GM19240 (cell line): ENCODE measurements around the gene XAB2.
"Not testable (repeated sequence)": the region's sequence is repeated elsewhere in the genome, so short reads cannot be mapped to it uniquely, and the experiment has no call there.

Experiments used
- DNase-seq: peaks from one replicate; pipeline ENCODE4 v3.0.0; 2011; ENCODE audit warnings: low spot score; ENCODE audit not compliant: insufficient read length

The XAB2 gene

GRCh38 chr19:7650148-7650547, 20.8 kb upstream of the XAB2 start:
- no peak for DNase-seq

DNA sequence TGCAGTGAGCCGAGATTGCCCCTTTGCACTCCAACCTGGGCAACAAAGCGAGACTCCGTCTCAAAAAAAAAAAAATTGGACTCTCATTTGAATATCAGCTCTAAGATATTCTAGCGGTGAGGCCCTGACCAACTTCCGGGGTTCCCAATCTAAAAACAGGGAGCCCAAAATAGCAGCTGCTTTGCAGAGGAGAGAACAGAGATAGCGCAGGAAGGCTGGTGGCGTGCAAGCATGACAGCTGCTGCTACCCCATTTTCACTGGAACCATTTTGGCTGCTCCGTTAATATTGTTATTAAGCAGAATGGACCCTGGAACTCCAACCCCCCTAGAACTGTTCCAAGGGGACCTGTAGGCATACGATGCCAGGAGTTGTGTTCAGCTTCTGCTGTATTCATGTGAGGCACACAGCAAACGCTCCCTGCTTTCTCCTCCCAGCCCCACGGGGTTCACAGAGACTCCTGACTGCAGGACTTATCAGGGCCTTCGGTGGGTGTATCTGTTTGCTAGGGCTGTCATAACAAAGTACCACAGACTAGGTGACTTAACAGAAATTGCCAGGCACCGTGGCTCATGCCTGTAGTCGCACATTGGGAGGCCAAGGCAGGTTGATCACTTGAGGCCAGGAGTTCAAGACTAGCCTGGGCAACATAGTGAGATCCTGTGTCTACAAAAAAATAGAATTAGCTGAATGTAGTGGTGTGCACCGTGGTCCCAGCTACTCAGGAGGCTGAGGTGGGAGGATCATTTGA, 19.1 kb upstream of the XAB2 start:
- DNase-seq = no peak

DNA sequence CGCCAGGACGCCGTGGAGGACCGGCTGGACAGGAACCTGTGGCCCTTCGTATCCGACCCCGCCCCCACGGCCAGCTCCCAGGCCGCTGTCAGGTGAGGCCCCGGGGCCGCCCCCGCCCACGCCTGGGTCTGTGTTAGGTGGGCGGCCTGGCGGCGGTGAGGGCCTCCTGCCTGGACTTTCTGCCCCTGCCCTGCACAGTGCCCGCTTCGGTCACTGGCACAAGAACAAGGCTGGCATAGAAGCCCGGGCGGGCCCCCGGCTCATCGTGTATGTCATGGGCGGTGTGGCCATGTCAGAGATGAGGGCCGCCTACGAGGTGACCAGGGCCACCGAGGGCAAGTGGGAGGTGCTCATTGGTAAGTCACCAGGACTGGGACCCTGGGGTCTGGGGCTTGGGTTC, 17.8 kb upstream of the XAB2 start:
- DNase-seq = no peak

DNA sequence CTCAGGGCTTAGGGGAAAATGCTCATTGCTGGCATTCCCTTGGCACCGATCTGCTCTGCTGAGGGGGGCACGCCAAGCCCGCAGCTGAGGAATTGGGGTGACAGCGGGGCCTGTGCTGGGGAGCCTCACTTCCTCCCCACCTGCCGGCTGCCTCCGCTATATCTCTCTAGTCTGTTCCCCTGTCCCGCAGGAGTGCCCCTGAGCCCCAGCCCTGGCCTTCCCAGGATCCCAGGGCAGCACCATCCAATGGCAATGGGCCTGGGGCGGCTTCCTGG, 17.0 kb upstream of the XAB2 start:
- no peak for DNase-seq

- no peak for DNase-seq
Measured at GRCh38 chr19:7645656-7646425, 16.5 kb upstream of the XAB2 start.

GRCh38 chr19:7645163-7645562, 15.8 kb upstream of the XAB2 start:
- no peak for DNase-seq

DNA sequence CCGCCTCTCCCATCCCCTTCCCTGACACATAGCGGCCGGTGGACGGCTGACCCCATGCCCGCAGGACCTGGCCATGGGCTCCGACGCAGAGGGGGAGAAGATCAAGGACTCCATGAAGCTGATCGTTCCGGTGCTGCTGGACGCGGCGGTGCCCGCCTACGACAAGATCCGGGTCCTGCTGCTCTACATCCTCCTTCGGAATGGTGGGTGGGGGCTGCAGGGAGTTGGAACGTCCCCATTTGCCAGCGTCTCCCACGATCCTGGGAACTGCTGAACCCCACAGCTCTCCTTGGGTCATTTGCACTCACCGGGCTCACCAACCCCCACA, 15.2 kb upstream of the XAB2 start:
- no peak for DNase-seq

DNA sequence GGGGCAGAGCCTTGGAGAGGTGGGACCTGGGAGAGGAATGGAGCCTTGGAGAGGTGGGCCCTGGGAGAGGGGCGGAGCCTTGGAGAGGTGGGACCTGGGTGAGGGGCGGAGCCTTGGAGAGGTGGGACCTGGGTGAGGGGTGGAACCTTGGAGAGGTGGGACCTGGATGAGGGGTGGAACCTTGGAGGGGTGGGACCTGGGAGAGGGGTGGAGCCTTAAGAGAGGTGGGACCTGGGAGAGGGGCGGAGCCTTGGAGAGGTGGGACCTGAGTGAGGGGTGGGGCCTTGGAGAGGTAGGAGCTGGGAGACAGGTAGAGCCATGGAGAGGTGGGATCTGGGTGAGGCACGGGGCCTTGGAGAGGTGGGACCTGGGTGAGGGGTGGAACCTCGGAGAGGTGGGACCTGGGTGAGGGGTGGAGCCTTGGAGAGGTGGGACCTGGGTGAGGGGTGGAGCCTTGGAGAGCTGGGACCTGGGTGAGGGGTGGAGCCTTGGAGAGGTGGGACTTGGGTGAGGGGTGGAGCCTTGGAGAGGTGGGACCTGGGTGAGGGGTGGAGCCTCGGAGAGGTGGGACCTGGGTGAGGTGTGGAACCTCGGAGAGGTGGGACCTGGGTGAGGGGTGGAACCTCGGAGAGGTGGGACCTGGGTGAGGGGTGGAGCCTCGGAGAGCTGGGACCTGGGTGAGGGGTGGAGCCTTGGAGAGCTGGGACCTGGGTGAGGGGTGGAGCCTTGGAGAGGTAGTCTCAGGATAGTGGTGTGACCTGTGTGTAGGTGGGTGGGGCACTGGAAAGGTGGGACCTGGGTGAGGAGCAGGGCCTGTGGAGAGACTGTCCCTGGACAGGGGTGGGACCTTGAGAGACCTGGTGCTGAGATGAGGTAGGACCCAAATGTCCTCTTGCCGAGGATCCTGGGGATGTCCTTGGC, 14.5 kb upstream of the XAB2 start:
- not testable (repeated sequence) for DNase-seq

DNA sequence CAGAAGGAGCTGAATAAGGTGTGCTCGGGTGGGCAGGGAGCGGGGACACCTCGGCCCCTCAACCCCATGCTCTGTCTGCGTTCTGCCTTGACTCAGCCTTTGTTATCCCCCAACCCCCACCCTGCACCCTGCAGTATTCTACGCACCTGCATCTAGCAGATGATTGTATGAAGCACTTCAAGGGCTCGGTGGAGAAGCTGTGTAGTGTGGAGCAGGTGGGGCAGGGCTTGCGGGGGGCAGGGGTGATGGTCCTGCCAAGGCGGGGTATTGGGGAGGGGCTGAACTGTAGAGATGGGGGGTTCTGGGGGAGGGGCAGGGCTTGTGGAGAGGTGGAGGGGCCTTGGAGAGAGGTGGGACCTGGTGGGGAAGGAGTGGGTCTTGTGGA, 13.7 kb upstream of the XAB2 start:
- no peak for DNase-seq

GRCh38 chr19:7642295-7643030, 13.1 kb upstream of the XAB2 start:
- no peak for DNase-seq

GRCh38 chr19:7641290-7642276, 12.2 kb upstream of the XAB2 start:
- no peak for DNase-seq

DNA sequence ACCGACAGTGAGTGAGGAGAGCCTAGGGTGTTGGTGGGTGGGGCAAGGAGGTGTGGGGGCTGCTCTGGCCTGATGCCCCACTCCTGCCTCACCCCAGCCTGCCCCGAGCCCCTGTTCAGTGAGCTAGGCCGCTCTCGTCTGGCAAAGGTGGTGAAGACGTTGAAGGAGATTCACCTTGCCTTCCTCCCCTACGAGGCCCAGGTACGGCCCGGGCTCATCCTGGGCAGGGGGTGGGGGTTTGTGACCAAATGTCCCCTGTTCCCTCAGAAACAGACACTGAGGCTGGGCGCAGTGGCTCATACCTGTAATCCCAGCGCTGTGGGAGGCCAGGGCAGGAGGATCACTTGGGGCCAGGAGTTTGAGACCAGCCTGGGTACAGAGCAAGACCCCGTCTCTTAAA, 11.5 kb upstream of the XAB2 start:
- no peak for DNase-seq

GRCh38 chr19:7639863-7640348, 10.6 kb upstream of the XAB2 start:
- DNase-seq = no peak

DNA sequence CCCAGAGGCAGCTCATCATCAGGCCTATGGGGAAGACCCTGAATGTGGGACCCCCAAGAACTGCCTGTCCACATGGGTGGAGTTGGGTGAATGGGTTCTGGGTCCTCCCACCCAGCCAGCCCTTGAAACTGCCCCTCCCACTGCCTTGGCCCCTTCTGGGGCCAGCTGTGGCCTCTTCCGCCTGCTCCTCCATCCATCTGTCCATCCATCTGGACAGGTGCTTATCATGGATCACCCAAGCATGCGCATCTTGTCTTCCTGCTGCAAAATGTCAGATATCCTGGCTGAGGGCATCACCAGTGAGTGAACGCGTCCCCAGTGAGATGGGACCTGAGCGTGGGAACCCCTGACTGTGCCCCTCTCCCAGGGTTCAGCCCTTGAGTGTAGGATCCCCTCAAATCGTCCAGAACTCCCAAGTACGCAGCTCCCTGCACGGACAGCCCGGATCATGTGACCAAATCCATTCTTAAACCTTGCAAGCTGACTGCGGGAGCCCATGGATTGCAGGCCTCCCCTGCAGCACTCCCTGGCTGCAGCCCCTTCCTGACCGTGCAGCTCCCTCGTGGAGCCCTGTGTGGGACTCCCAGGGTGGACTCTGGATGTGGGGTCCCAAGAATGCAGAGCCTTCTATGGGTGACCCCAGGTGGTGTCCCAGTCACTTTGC, 9.6 kb upstream of the XAB2 start:
- no peak for DNase-seq

DNA sequence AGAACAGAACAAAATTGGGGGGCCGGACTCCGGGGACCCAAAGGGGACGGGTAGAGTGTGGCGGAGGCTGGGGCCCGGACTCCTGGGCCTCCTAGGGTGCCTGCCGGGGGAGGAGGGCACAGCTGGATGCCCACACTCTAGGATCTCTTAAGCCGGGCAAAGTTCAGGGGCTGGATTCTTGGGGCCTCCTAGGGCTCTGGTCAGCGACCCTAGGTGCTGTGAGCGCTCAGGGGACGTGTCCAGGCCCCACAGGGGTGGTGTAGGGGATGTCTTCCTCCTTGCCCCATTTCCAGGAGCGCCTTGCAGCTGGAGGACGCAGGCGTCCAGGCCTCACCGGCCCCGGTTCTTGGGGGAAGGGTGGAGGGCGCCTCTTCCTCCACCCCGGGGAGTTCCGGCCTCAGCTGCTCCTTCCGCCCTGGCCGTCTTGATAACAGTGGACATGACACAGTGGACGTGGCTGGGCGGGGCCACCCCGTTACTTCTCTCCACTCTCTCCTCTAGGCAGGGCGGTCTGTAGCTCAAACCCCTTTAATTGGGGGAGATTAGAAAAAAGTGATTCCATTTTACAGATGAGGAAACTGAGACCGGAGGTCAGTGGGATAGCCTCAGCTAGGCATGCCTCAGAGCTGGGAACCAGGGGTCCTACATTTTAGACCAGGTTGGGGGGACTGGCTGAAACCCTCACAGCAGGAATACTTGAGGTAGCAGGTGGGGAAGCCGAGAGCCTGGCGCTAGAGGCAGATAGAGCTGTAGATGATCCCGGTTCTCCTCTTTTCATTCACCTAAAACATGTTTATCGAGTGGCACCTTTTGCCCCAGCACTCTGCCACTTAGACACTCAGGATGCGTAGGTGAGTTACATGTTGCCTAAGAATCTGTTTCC, 8.3 kb upstream of the XAB2 start:
- no peak for DNase-seq

DNA sequence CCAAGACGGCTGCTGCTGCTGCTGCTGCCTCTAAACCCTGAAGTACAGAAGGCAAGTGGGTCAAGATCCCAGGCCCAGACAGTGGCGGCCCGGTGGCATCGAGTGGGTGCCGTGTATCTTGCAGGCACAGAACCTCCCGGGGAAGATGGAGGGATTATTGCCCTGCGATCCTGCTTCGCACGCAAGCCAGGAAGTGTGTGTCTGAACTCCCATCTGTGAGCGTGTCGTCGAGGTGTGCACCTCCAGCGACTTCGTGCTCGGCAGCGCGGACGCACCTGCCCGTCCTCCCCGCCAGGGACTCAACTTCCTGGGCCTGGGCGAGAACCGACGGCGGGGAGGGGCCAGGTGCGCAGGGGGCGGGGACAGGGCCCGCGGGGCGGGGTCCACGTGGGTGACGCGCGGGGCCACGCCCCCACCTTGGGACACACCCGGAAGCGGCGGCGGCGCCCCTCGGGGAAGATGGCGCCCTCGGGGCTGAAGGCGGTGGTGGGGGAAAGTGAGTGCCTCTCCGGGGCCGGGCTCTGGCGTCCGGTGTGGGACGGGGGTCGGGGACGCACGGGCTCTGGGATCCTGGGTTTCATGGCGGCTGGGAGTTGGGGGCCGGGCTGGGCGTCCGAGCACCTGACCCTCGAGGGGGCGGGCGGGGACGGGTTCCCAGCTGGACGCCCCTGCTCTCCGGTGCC, 7.5 kb upstream of the XAB2 start, which contains the start of gene STXBP2:
Gene STXBP2 (plus strand): TSS at position 420 of the 683 bp plus-strand sequence. CDS start 40 bp downstream, at position 460.
- DNase-seq = peak; percentile 98

GRCh38 chr19:7636317-7636690, 7.0 kb upstream of the XAB2 start:
- no peak for DNase-seq

- no peak for DNase-seq
Measured at GRCh38 chr19:7635670-7636069, 6.3 kb upstream of the XAB2 start.
